Astrocyte of the spinal cord (primary cell): ENCODE measurements around the gene EFR3B.
"Not testable (repeated sequence)": the region's sequence is repeated elsewhere in the genome, so short reads cannot be mapped to it uniquely, and the experiment has no call there.

Experiments
- DNase-seq: peaks from one replicate; pipeline ENCODE4 v3.0.0; 2011; ENCODE audit warnings: low read depth, low spot score
- H3K4me3 ChIP-seq: 2 replicates; pipeline ENCODE4 v1.5.1; 2011; ENCODE audit warnings: low read depth, mild to moderate bottlenecking, low read length, moderate library complexity
- in situ Hi-C: cut with HindIII; loops from 2 replicates; pipeline ENCODE4 v1.10.0; 2017; ENCODE audit warnings: low sequenced_read_pairs
- TF ChIP-seq, protein P1 (sequence below): IDR thresholded peaks from 2 replicates; pipeline ENCODE4 v1.5.1; 2012; ENCODE audit warnings: low read depth, mild to moderate bottlenecking, low read length, inconsistent platforms

EFR3B gene

DNA sequence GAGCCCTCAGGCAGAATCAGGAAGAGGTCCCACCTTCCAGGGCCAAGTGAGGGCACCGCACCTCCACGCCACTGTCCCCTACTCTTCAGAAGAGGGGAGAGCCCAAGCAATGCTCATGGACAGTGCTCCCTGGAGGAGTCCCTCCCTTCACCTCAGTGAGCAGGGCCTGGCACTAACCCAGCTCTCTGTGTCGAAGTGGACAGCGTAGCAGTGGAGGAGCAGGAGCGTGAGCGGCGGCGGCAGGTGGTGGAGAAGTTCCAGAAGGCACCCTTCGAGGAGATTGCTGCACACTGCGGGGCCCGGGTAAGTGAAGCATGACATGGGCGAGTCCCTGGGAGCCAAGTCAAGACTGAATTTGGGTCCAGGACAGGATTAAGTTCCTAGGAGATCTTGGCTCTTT lies 109.8 kb downstream of the EFR3B start:
- TF ChIP-seq, protein P1, sequence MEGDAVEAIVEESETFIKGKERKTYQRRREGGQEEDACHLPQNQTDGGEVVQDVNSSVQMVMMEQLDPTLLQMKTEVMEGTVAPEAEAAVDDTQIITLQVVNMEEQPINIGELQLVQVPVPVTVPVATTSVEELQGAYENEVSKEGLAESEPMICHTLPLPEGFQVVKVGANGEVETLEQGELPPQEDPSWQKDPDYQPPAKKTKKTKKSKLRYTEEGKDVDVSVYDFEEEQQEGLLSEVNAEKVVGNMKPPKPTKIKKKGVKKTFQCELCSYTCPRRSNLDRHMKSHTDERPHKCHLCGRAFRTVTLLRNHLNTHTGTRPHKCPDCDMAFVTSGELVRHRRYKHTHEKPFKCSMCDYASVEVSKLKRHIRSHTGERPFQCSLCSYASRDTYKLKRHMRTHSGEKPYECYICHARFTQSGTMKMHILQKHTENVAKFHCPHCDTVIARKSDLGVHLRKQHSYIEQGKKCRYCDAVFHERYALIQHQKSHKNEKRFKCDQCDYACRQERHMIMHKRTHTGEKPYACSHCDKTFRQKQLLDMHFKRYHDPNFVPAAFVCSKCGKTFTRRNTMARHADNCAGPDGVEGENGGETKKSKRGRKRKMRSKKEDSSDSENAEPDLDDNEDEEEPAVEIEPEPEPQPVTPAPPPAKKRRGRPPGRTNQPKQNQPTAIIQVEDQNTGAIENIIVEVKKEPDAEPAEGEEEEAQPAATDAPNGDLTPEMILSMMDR: no peak
- H3K4me3 ChIP-seq: no peak overlapping the region
- DNase-seq: no peak
- in situ Hi-C loops: no loop called here

DNA sequence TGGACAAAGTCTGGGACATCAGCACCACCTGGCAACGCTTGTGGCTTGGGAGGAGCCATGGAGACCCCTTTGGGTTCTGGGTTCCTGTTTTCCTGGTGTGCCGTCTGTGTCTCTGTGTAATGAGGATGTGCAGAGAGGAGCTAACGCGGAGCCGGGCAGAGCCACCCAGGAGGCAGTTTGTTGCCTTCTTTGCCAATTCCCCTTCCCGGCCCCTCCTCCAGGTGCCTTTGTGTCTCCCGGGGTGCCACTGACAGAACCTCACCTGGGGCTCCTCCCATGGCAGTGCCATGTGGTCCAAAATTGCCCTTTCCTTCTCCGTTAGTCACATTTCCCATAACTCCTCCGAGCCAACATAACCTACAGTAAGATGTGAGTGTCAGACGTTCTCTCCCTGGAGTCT lies 113.5 kb downstream of the EFR3B start:
- in situ Hi-C loops: no loop called here
- no peak for DNase-seq
- TF ChIP-seq, protein P1: no peak
- no peak overlapping the region for H3K4me3 ChIP-seq

DNA sequence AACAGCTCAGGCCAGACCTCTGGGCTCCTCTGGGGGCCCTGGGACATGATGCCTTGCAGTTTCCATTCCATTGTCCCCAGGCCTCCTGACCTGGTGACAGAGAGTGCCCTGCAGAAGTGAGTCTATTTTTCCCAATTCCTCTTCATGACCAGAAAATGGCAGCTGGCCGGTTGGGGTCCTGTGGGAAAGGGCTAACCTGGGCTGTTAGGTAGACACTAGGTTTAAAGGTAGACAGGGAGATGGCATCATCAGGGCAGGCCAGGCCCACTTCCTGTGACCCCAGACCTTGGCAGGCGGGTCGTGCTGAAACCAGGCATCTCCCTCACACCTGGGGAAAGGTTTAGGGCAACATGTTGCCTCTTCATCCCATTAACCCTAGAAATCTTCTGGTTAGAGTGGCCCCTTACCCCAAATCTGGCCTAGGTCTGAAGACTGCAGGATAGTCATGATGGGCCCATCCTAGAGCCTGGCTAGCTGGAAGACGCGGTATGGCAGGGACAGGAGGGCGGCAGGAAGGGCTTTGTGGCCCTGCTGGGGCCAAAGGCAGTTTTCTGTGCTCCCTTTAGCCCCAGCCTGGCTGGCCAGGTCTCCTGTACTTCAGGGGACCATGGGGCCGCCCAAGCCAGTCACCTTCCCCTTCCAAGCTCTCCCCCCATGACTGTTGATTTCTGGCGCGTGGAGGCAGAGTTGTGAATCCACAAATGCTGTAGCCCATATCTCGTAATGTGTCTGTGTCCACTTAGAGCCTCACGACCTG lies 116.4 kb downstream of the EFR3B start:
- in situ Hi-C loops: no loop called here
- DNase-seq: no peak
- TF ChIP-seq, protein P1: no peak
- no peak overlapping the region for H3K4me3 ChIP-seq

DNA sequence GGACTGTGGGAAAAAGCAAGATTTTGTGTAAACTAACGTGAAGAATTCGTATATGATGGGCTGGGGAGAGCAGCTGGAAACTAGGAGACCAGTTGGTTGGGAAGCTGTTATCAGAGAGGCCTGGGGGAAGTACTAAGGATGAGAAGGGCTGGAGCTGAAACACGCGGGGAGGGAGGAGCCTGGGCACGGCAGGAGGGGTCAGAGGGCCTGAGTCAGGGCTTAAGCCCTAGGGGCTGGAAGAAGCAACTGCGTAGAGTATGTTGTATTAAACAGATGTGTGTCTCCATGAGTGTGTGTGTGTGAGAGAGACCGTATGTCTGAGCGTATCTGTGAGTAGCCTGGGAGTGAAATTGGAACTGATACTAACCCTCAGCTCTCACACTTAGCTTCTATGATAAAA lies 118.1 kb downstream of the EFR3B start:
- H3K4me3 ChIP-seq: no peak overlapping the region
- no peak for DNase-seq
- TF ChIP-seq, protein P1: no peak
- in situ Hi-C loops: no loop called here

DNA sequence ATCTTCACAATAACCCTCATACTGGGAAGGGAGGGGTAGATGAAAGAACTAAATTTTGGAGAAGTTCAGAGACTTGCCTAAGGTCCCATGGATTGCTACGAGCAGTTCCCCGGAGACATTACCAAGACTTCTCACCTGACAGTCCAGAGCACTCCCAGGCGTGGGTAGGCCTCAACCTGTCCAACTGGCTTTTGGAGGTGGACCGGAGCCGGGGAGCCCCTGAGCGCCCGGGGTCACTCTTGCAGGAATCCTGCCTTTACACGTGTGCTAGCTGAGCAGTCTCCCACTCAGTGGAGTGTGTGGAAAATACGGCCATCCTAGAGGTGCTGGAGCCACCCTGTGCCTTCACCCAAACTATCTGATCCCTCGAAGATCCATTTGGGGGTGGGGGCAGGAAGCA lies 118.5 kb downstream of the EFR3B start:
- TF ChIP-seq, protein P1: no peak
- no peak overlapping the region for H3K4me3 ChIP-seq
- in situ Hi-C loops: no loop called here
- no peak for DNase-seq

DNA sequence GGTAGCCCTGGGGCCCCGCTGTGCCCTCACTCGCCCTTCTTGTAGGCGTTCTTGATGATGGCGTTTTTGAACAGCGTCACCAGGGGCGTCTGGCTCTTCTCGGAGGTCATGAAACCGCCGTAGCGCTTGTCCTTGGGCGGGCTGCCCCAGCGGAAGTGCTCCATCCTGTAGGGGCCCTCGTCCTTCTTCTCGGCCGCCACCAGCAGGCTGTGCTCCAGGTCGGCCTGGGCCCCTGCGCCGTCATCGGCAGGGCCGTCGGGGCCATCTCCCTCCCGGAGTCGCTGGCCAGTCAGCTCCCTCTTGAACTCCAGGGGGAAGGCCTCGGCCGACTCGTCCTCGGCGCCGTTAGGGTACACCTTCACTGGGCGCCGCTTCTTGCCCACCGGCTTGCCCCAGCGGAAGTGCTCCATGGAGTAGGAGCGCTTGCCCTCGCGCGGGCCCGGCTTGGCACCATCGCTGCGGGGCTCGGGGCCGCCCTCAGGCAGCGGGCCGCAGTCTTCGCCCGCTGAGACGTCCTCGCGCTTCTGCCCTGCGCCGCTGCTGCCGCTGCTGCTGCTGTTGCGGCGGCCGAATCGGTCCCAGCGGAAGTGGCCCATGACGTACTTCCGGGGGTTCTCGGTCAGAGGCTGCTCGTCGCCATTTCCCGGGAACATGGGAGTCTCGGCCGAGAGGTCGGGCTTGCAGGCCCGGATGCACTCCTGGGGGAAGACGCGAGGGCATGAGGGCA lies 119.3 kb downstream of the EFR3B start:
- in situ Hi-C loops: no loop called here
- TF ChIP-seq, protein P1: no peak
- DNase-seq: no peak
- H3K4me3 ChIP-seq: no peak overlapping the region

DNA sequence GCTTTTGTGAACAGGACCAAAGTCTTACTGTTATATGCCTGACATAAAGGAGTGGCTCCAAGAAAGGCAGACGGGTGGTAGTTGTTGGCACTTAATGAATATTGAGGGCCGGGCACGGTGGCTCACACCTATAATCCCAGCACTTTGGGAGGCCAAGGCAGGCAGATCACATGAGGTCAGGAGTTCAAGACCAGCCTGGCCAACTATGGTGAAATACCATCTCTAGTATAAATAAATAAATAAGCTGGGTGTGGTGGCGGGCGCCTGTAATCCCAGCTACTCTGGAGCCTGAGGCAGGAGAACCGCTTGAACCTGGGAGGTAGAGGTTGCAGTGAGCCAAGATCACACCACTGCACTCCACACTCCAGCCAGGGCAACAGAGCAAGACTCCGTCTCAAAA lies 120.2 kb downstream of the EFR3B start:
- DNase-seq, H3K4me3 ChIP-seq, in situ Hi-C loops: not testable (repeated sequence)
